ENCODE measurements around the gene IMMP2L. TPM values are rescaled to one million over a fixed set of nuclear protein-coding genes. Genes with fewer than 3 reads are reported as not detected.

Gene IMMP2L
- polyA plus RNA-seq, 1 donor (not counting 4 experiments of a cell fraction or from before 2014, with no cell fraction given) = 14.1 TPM

DNA sequence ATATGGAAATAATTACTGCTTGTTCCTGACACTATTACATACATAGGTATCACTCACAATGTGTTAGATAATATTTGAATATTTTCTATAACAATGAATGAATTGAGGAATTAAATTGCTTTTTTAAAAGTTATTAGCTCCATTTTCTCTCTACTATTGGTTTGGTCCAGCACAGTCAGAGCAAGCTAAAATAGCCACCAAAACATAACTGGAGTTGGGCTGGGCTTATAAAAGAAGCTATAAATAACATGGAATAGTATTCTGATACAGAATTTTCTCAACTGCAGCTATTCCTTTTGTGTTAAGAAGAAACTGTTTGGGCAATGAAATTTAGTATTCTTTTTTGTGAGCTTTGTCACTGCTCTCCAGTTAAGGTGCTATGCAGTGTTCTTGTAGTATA is 614.0 kb downstream of the IMMP2L start:
- no peaks in the 10 kb centered on the region for H3K4me1 ChIP-seq (ENCODE audit: control insufficient read depth, extremely low read depth, insufficient read depth, low read length)
- no peak for FAIRE-seq
- no peak overlapping the region for H3K4me2 ChIP-seq (ENCODE audit: control insufficient read depth, extremely low read depth, insufficient read depth, low read depth, low read length)
- no peaks in the 10 kb centered on the region for H3K9me3 ChIP-seq (ENCODE audit: control insufficient read depth, low read depth, low read length)
- H3K9me1 ChIP-seq (ENCODE audit: control insufficient read depth, extremely low read depth, insufficient read depth, low read length) = no peaks in the 10 kb centered on the region
- no peaks in the 10 kb centered on the region for H3K27me3 ChIP-seq (ENCODE audit: control insufficient read depth, extremely low read depth, insufficient read depth, low read length)
- no peak for DNase-seq (ENCODE audit: low read depth, low spot score)
- no peaks in the 10 kb centered on the region for H3K36me3 ChIP-seq (ENCODE audit: control insufficient read depth in 2 of 2, extremely low read depth in 1 of 2, insufficient read depth in 2 of 2, low read length in 2 of 2)
- H3K9ac ChIP-seq (ENCODE audit: control insufficient read depth, extremely low read depth, insufficient read depth, low read length) = no peak overlapping the region
- no peaks in the 10 kb centered on the region for H3K79me2 ChIP-seq (ENCODE audit: control insufficient read depth, insufficient read depth, low read length)
- H2AFZ ChIP-seq (ENCODE audit: control insufficient read depth, low read length) = no peak overlapping the region
- no peak overlapping the region for H3K4me3 ChIP-seq (ENCODE audit: control insufficient read depth in 2 of 3, extremely low read depth in 1 of 3, insufficient read depth in 2 of 3, low read depth in 1 of 3, low read length in 3 of 3)
- H3K27ac ChIP-seq (ENCODE audit: control insufficient read depth, insufficient read depth, low read length) = no peak overlapping the region
- no peaks in the 10 kb centered on the region for H4K20me1 ChIP-seq (ENCODE audit: control insufficient read depth, extremely low read depth, insufficient read depth, low read length)
- no peak for TF ChIP-seq EZH2 (IDR thresholded peaks at IDR 0.05; ENCODE audit: low read length)
- no peak for TF ChIP-seq CTCF (optimal IDR thresholded peaks at IDR 0.05 in 1 of 3, IDR thresholded peaks at IDR 0.05 in 1 of 3, conservative IDR thresholded peaks at IDR 0.05 in 1 of 3; ENCODE audit: extremely low read depth in 1 of 3, insufficient read depth in 2 of 3, low read length in 3 of 3)
- dilution Hi-C loops (cut with MboI; ENCODE audit: extremely low pct_ligation_motif_present, low sequenced_read_pairs) = no loop called here

- DNase-seq (ENCODE audit: low read depth, low spot score) (no peak), FAIRE-seq (no peak)
- Histone ChIP-seq H3K9me1 (ENCODE audit: control insufficient read depth, extremely low read depth, insufficient read depth, low read length) (no peaks in the 10 kb centered on the region), H3K4me3 (ENCODE audit: control insufficient read depth in 2 of 3, extremely low read depth in 1 of 3, insufficient read depth in 2 of 3, low read depth in 1 of 3, low read length in 3 of 3) (no peak overlapping the region), H3K4me1 (ENCODE audit: control insufficient read depth, extremely low read depth, insufficient read depth, low read length) (no peaks in the 10 kb centered on the region), H3K79me2 (ENCODE audit: control insufficient read depth, insufficient read depth, low read length) (no peaks in the 10 kb centered on the region), H2AFZ (ENCODE audit: control insufficient read depth, low read length) (no peak overlapping the region), H3K36me3 (ENCODE audit: control insufficient read depth in 2 of 2, extremely low read depth in 1 of 2, insufficient read depth in 2 of 2, low read length in 2 of 2) (no peaks in the 10 kb centered on the region), H3K9ac (ENCODE audit: control insufficient read depth, extremely low read depth, insufficient read depth, low read length) (no peak overlapping the region), H3K9me3 (ENCODE audit: control insufficient read depth, low read depth, low read length) (no peaks in the 10 kb centered on the region), H3K4me2 (ENCODE audit: control insufficient read depth, extremely low read depth, insufficient read depth, low read depth, low read length) (no peak overlapping the region), H4K20me1 (ENCODE audit: control insufficient read depth, extremely low read depth, insufficient read depth, low read length) (no peaks in the 10 kb centered on the region), H3K27ac (ENCODE audit: control insufficient read depth, insufficient read depth, low read length) (no peak overlapping the region), H3K27me3 (ENCODE audit: control insufficient read depth, extremely low read depth, insufficient read depth, low read length) (no peaks in the 10 kb centered on the region)
- TF ChIP-seq CTCF (optimal IDR thresholded peaks at IDR 0.05 in 1 of 3, IDR thresholded peaks at IDR 0.05 in 1 of 3, conservative IDR thresholded peaks at IDR 0.05 in 1 of 3; ENCODE audit: extremely low read depth in 1 of 3, insufficient read depth in 2 of 3, low read length in 3 of 3) = no peak
- TF ChIP-seq EZH2 (IDR thresholded peaks at IDR 0.05; ENCODE audit: low read length) = no peak
- dilution Hi-C loops (cut with MboI; ENCODE audit: extremely low pct_ligation_motif_present, low sequenced_read_pairs) = no loop called here
These were observed 614.9 kb downstream of the IMMP2L start for GRCh38 chr7:110947408-110947807.

All from keratinocyte (primary cell).